ENCODE results near the gene DAPP1. TPM values are rescaled to one million over a fixed set of nuclear protein-coding genes. Genes with fewer than 3 reads are reported as not detected.

DAPP1 gene
- total and polyA plus RNA-seq, 2 donors = 17.5 to 24.4 TPM

DNA sequence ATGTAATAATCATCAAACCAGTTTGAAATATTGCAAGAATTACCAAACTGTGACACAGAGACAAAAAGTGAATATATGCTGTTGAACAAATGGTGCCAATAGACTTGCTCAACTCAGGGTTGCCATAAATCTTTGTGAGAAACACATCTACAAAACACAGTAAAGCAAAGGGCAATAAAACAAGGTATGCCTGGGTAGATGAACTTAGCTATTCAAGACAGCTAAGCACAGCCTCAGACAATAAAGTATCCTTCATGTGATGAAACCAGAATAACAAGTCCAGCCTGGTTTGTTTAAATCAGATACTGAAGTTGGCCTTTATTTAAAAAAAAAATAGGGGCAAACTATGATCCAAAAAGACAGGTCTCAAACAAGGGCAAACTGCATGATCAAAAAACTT lies 58.4 kb downstream of the DAPP1 start:
- H3K27ac ChIP-seq (ENCODE audit: low read depth in 1 of 2, low read length in 1 of 2) = no peak overlapping the region
- no peaks in the 10 kb centered on the region for H3K9me3 ChIP-seq (ENCODE audit: control insufficient read depth in 2 of 2, insufficient read depth in 1 of 2, low read length in 1 of 2)
- DNase-seq (ENCODE audit: low read depth in 6 of 9, low spot score in 9 of 9) = no peak
- H3K36me3 ChIP-seq (ENCODE audit: control insufficient read depth in 2 of 2, insufficient read depth in 2 of 2, low read length in 1 of 2) = peaks cover 8 to 21% of the 10 kb centered on the region in 2 donors
- H3K4me1 ChIP-seq (ENCODE audit: control insufficient read depth in 2 of 2, insufficient read depth in 2 of 2, low read length in 2 of 2) = no peaks in the 10 kb centered on the region
- H3K27me3 ChIP-seq (ENCODE audit: control insufficient read depth in 2 of 2, insufficient read depth in 1 of 2, low read length in 1 of 2) = no peaks in the 10 kb centered on the region
- no peak overlapping the region for H3K4me3 ChIP-seq (ENCODE audit: low read length in 2 of 2)

DNA sequence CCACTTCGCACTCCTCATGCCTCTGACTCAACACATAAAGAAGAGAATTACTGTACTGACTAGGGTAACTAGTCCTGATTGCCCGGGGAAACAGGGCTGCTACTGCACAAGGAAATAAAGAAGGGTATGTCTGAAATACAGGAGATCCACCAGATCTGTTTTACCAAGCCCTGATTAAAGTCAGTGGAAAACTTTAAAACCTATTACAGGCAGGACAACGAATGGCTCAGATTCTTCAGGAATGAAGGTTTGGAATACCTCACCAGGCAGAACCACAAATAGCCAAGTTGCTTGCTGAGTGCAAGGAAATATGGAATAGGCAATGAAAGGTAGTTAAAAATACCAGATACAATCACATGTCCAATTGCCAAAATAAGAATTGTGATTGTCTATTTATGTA lies 60.3 kb downstream of the DAPP1 start:
- peaks cover 16 to 36% of the 10 kb centered on the region in 2 donors for H3K36me3 ChIP-seq (ENCODE audit: control insufficient read depth in 2 of 2, insufficient read depth in 2 of 2, low read length in 1 of 2)
- 99% methylated on average over 3 of the region's 3 CpGs for WGBS
- H3K4me3 ChIP-seq (ENCODE audit: low read length in 2 of 2) = no peak overlapping the region
- H3K9me3 ChIP-seq (ENCODE audit: control insufficient read depth in 2 of 2, insufficient read depth in 1 of 2, low read length in 1 of 2) = no peaks in the 10 kb centered on the region
- no peak for DNase-seq (ENCODE audit: low read depth in 6 of 9, low spot score in 9 of 9)
- H3K4me1 ChIP-seq (ENCODE audit: control insufficient read depth in 2 of 2, insufficient read depth in 2 of 2, low read length in 2 of 2) = no peaks in the 10 kb centered on the region
- no peak overlapping the region for H3K27ac ChIP-seq (ENCODE audit: low read depth in 1 of 2, low read length in 1 of 2)
- H3K27me3 ChIP-seq (ENCODE audit: control insufficient read depth in 2 of 2, insufficient read depth in 1 of 2, low read length in 1 of 2) = no peaks in the 10 kb centered on the region

DNA sequence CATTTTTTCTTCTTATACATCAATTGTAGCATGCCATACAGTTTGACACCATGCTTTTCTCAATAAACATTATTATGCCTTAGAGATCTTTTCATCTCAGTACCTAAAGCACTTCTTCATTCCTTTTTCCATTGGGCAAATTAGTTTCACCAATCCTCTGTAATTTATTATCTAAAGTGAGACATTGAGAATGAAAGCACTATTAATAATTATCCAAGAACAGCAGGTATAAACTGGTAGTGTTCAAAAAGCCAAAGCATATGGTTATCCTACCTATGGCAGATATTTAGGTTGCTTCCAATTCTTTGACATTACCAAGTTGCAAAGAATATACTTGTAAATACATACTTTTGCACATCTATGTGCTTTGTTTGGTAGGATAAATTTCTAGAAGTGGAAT lies 62.0 kb downstream of the DAPP1 start:
- Histone ChIP-seq H3K27me3 (ENCODE audit: control insufficient read depth in 2 of 2, insufficient read depth in 1 of 2, low read length in 1 of 2) (no peaks in the 10 kb centered on the region), H3K36me3 (ENCODE audit: control insufficient read depth in 2 of 2, insufficient read depth in 2 of 2, low read length in 1 of 2) (peaks cover 16 to 41% of the 10 kb centered on the region in 2 donors), H3K4me3 (ENCODE audit: low read length in 2 of 2) (no peak overlapping the region), H3K27ac (ENCODE audit: low read depth in 1 of 2, low read length in 1 of 2) (no peak overlapping the region), H3K9me3 (ENCODE audit: control insufficient read depth in 2 of 2, insufficient read depth in 1 of 2, low read length in 1 of 2) (no peaks in the 10 kb centered on the region), H3K4me1 (ENCODE audit: control insufficient read depth in 2 of 2, insufficient read depth in 2 of 2, low read length in 2 of 2) (no peaks in the 10 kb centered on the region)
- DNase-seq (ENCODE audit: low read depth in 6 of 9, low spot score in 9 of 9) = no peak

DNA sequence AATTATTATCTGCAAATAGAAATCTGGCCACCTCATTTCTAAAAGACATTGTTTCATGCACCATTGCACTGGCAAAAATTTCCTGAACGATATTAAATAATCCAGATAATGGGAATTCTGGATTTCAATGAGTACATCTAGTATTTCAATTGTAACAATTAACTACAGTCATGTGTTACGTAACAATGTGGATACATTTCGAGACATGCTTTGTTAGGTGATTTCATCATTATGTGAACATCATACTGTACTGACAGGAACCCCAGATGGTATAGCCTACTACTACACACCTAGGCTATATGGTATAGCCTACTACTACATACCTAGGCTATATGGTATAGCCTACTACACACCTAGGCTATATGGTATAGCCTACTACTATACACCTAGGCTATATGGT lies 62.8 kb downstream of the DAPP1 start:
- Histone ChIP-seq H3K36me3 (ENCODE audit: control insufficient read depth in 2 of 2, insufficient read depth in 2 of 2, low read length in 1 of 2) (peaks cover 16 to 44% of the 10 kb centered on the region in 2 donors), H3K9me3 (ENCODE audit: control insufficient read depth in 2 of 2, insufficient read depth in 1 of 2, low read length in 1 of 2) (no peaks in the 10 kb centered on the region), H3K27me3 (ENCODE audit: control insufficient read depth in 2 of 2, insufficient read depth in 1 of 2, low read length in 1 of 2) (no peaks in the 10 kb centered on the region), H3K4me1 (ENCODE audit: control insufficient read depth in 2 of 2, insufficient read depth in 2 of 2, low read length in 2 of 2) (no peaks in the 10 kb centered on the region), H3K4me3 (ENCODE audit: low read length in 2 of 2) (no peak overlapping the region), H3K27ac (ENCODE audit: low read depth in 1 of 2, low read length in 1 of 2) (no peak overlapping the region)
- DNase-seq (ENCODE audit: low read depth in 6 of 9, low spot score in 9 of 9) = no peak
- 96% methylated on average over 3 of the region's 3 CpGs for WGBS

DNA sequence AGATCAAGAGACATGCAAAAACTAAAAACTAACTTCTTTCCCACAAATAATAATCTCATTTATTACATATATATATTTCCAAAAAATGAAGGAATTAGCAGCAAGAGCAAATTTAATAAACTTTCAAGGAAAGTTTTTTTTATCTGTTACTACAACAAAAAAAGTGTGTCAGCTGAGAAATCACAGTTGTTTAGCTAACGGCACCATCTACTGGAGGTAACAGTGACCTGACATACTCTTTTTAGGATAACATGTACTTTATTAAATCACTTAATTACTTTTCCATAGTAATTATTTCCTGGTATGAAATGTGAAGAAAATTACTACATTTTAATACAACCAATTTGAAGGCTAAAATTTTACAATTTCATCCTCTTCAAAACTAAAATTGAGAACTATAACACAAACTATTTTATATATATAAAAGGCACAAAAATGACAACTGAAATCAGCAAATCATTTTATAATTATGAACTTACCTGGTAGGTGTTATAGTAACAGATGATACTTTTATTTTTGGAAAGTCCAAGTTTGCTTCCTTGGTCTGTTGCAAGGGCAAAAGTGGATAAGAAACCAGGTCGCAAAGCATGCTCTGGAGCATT lies 68.5 kb downstream of the DAPP1 start:
- no peak overlapping the region for H3K4me3 ChIP-seq (ENCODE audit: low read length in 2 of 2)
- 94% methylated on average over 2 of the region's 2 CpGs for WGBS
- peak in 7 of 9 donors; percentile 4 to 60 (median 24) for DNase-seq (ENCODE audit: low read depth in 6 of 9, low spot score in 9 of 9)
- H3K4me1 ChIP-seq (ENCODE audit: control insufficient read depth in 2 of 2, insufficient read depth in 2 of 2, low read length in 2 of 2) = no peaks in the 10 kb centered on the region
- no peaks in the 10 kb centered on the region for H3K27me3 ChIP-seq (ENCODE audit: control insufficient read depth in 2 of 2, insufficient read depth in 1 of 2, low read length in 1 of 2)
- H3K27ac ChIP-seq (ENCODE audit: low read depth in 1 of 2, low read length in 1 of 2) = no peak overlapping the region
- peaks cover 7 to 27% of the 10 kb centered on the region in 2 donors for H3K36me3 ChIP-seq (ENCODE audit: control insufficient read depth in 2 of 2, insufficient read depth in 2 of 2, low read length in 1 of 2)
- H3K9me3 ChIP-seq (ENCODE audit: control insufficient read depth in 2 of 2, insufficient read depth in 1 of 2, low read length in 1 of 2) = no peaks in the 10 kb centered on the region

DNA sequence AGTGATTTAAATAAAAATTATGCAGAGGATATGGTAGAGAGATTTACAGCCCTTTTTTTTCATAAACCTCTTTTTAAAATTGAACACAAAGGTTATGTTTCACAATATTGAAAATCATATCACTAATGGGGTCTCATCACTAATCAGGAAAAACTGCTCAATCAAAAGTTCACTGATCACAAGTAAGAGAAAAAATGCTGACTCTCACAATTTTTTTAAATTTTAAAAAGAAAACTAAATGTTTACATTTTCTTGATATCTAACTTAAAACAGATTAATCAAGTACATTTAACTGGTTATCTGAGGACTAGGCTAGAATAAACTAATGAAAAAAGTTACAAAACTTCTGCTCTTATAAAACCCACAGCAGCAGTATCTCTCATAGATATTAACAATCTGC lies 69.1 kb downstream of the DAPP1 start:
- H3K36me3 ChIP-seq (ENCODE audit: control insufficient read depth in 2 of 2, insufficient read depth in 2 of 2, low read length in 1 of 2) = peaks cover 2 to 22% of the 10 kb centered on the region in 2 donors
- no peak for DNase-seq (ENCODE audit: low read depth in 6 of 9, low spot score in 9 of 9)
- H3K27me3 ChIP-seq (ENCODE audit: control insufficient read depth in 2 of 2, insufficient read depth in 1 of 2, low read length in 1 of 2) = no peaks in the 10 kb centered on the region
- no peaks in the 10 kb centered on the region for H3K4me1 ChIP-seq (ENCODE audit: control insufficient read depth in 2 of 2, insufficient read depth in 2 of 2, low read length in 2 of 2)
- H3K9me3 ChIP-seq (ENCODE audit: control insufficient read depth in 2 of 2, insufficient read depth in 1 of 2, low read length in 1 of 2) = no peaks in the 10 kb centered on the region
- H3K4me3 ChIP-seq (ENCODE audit: low read length in 2 of 2) = no peak overlapping the region
- H3K27ac ChIP-seq (ENCODE audit: low read depth in 1 of 2, low read length in 1 of 2) = no peak overlapping the region

DNA sequence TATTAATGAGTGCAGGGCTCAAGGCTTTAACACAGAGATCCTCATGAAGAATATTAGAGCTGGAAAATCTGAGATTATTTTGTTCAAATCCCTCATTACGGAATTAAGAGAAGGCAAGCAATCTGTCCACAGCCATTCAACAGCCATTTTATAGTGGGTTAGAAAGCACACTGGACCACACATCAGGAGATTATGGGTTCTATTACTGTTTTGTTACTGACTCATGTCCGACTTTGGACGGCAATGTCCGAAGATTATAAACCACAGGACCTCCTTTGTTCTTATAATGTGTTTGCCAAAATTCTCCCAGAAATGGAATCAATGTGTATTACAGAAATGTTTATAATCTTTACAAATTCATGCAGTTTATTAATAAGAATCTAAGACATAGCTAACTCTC lies 69.5 kb downstream of the DAPP1 start:
- WGBS = 98% methylated on average over 4 of the region's 4 CpGs
- no peaks in the 10 kb centered on the region for H3K4me1 ChIP-seq (ENCODE audit: control insufficient read depth in 2 of 2, insufficient read depth in 2 of 2, low read length in 2 of 2)
- DNase-seq (ENCODE audit: low read depth in 6 of 9, low spot score in 9 of 9) = no peak
- H3K27ac ChIP-seq (ENCODE audit: low read depth in 1 of 2, low read length in 1 of 2) = no peak overlapping the region
- peaks cover 0 to 19% of the 10 kb centered on the region in 2 donors for H3K36me3 ChIP-seq (ENCODE audit: control insufficient read depth in 2 of 2, insufficient read depth in 2 of 2, low read length in 1 of 2)
- no peaks in the 10 kb centered on the region for H3K9me3 ChIP-seq (ENCODE audit: control insufficient read depth in 2 of 2, insufficient read depth in 1 of 2, low read length in 1 of 2)
- no peaks in the 10 kb centered on the region for H3K27me3 ChIP-seq (ENCODE audit: control insufficient read depth in 2 of 2, insufficient read depth in 1 of 2, low read length in 1 of 2)
- H3K4me3 ChIP-seq (ENCODE audit: low read length in 2 of 2) = no peak overlapping the region

DNA sequence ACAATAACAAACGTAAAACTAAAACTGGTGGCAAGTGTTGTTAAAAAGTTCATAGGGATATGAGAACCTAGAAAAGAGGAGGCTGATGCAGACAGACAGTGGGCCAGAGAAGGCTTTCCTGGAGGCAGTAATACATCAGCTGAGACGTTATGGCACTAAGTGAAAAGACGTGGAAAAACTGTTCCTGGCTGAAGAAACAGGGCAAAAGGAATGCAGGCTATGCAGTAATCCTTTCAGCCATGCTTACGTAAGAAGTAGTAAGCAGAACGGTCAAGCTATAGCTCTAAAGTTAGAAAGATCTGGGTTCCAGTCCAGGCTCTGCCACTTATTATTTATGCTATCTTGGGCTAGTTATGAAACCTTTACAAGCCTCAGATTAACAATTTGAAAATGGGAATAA lies 71.2 kb downstream of the DAPP1 start:
- H3K9me3 ChIP-seq (ENCODE audit: control insufficient read depth in 2 of 2, insufficient read depth in 1 of 2, low read length in 1 of 2) = no peaks in the 10 kb centered on the region
- 98% methylated on average over 5 of the region's 5 CpGs for WGBS
- H3K4me1 ChIP-seq (ENCODE audit: control insufficient read depth in 2 of 2, insufficient read depth in 2 of 2, low read length in 2 of 2) = peaks cover under 1 to 1% of the 10 kb centered on the region in 2 donors
- H3K4me3 ChIP-seq (ENCODE audit: low read length in 2 of 2) = no peak overlapping the region
- H3K27ac ChIP-seq (ENCODE audit: low read depth in 1 of 2, low read length in 1 of 2) = no peak overlapping the region
- H3K27me3 ChIP-seq (ENCODE audit: control insufficient read depth in 2 of 2, insufficient read depth in 1 of 2, low read length in 1 of 2) = no peaks in the 10 kb centered on the region
- peaks cover 0 to 10% of the 10 kb centered on the region in 2 donors for H3K36me3 ChIP-seq (ENCODE audit: control insufficient read depth in 2 of 2, insufficient read depth in 2 of 2, low read length in 1 of 2)
- DNase-seq (ENCODE audit: low read depth in 6 of 9, low spot score in 9 of 9) = no peak

DNA sequence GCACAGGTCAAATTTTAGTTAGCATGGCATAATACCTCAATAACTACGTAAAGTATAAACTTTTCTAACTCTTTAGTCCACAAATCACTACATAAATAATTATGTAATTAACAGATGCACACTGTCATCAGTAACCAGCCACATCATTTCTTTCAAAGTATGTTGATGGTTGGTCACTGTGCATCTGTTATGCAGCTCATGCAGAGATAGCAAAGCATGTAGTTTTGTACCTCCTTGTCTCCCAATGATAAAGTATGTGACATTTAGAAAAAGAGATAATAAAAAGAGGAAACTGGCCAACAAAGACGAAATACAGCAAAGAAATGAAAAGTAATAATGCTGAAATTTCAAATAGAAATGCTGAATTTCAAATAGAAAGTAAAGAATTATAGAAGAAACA lies 74.7 kb downstream of the DAPP1 start:
- H3K27me3 ChIP-seq (ENCODE audit: control insufficient read depth in 2 of 2, insufficient read depth in 1 of 2, low read length in 1 of 2) = no peaks in the 10 kb centered on the region
- H3K9me3 ChIP-seq (ENCODE audit: control insufficient read depth in 2 of 2, insufficient read depth in 1 of 2, low read length in 1 of 2) = no peaks in the 10 kb centered on the region
- 93% methylated on average over 2 of the region's 2 CpGs for WGBS
- H3K4me1 ChIP-seq (ENCODE audit: control insufficient read depth in 2 of 2, insufficient read depth in 2 of 2, low read length in 2 of 2) = peaks cover 14 to 17% of the 10 kb centered on the region in 2 donors
- DNase-seq (ENCODE audit: low read depth in 6 of 9, low spot score in 9 of 9) = no peak
- no peak overlapping the region for H3K27ac ChIP-seq (ENCODE audit: low read depth in 1 of 2, low read length in 1 of 2)
- peaks cover 0 to under 1% of the 10 kb centered on the region in 2 donors for H3K36me3 ChIP-seq (ENCODE audit: control insufficient read depth in 2 of 2, insufficient read depth in 2 of 2, low read length in 1 of 2)
- H3K4me3 ChIP-seq (ENCODE audit: low read length in 2 of 2) = no peak overlapping the region

DNA sequence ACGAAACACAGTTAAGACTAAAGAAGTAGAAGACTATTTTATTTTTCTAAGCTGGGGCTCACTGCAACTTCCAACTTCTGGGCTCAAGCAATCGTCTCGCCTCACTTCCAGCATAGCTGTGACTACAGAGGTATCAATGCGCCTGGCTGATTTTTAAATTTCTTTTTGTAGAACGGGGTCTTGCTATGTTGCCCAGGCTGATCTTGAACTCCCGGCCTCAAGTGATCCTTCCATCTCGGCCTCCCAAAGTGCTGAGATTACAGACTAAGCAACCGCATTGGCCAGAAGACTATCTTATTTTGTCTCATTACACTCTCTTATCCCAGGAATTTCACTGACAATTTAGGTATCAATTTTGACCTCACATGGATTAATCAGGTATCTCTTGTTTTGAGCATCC lies 76.4 kb downstream of the DAPP1 start:
- Histone ChIP-seq H3K36me3 (ENCODE audit: control insufficient read depth in 2 of 2, insufficient read depth in 2 of 2, low read length in 1 of 2) (no peaks in the 10 kb centered on the region), H3K4me3 (ENCODE audit: low read length in 2 of 2) (peak overlapping the region in 1 of 2 donors; percentile 73), H3K27me3 (ENCODE audit: control insufficient read depth in 2 of 2, insufficient read depth in 1 of 2, low read length in 1 of 2) (no peaks in the 10 kb centered on the region), H3K27ac (ENCODE audit: low read depth in 1 of 2, low read length in 1 of 2) (no peak overlapping the region), H3K9me3 (ENCODE audit: control insufficient read depth in 2 of 2, insufficient read depth in 1 of 2, low read length in 1 of 2) (no peaks in the 10 kb centered on the region), H3K4me1 (ENCODE audit: control insufficient read depth in 2 of 2, insufficient read depth in 2 of 2, low read length in 2 of 2) (peaks cover 14 to 17% of the 10 kb centered on the region in 2 donors)
- no peak for DNase-seq (ENCODE audit: low read depth in 6 of 9, low spot score in 9 of 9)
- WGBS = 98% methylated on average over 8 of the region's 8 CpGs
